ENCODE data around the gene UCK1. TPM values are rescaled to one million over a fixed set of nuclear protein-coding genes. Genes with fewer than 3 reads are reported as not detected.
"Not testable (repeated sequence)": the region's sequence is repeated elsewhere in the genome, so short reads cannot be mapped to it uniquely, and the experiment has no call there.

UCK1 gene
- total and polyA plus RNA-seq, 9 donors = 19.6 to 28.2 (median 25.4) TPM

- H3K36me3 ChIP-seq (ENCODE audit: control insufficient read depth, insufficient read depth, low read length) = peaks cover 93% of the 10 kb centered on the region
- 70% methylated on average over 9 of the region's 12 CpGs for WGBS (ENCODE audit: insufficient coverage)
- not testable (repeated sequence) for H3K27ac ChIP-seq (ENCODE audit: low read length)
Observed at GRCh38 chr9:131515559-131516031, 15.5 kb downstream of the UCK1 start.

GRCh38 chr9:131513177-131513576, 17.9 kb downstream of the UCK1 start:
- Histone ChIP-seq H3K4me3 (ENCODE audit: low read length) (no peak overlapping the region), H3K36me3 (ENCODE audit: control insufficient read depth, insufficient read depth, low read length) (peaks cover 88% of the 10 kb centered on the region), H3K27ac (ENCODE audit: low read length) (no peak overlapping the region), H3K4me1 (ENCODE audit: control insufficient read depth, insufficient read depth, low read length) (no peaks in the 10 kb centered on the region), H3K9me3 (replicated peaks; ENCODE audit: control insufficient read depth, low read depth, low read length) (no peaks in the 10 kb centered on the region), H3K27me3 (ENCODE audit: control insufficient read depth, insufficient read depth, low read length) (no peaks in the 10 kb centered on the region)
- DNase-seq = no peak
- 86% methylated on average over 13 of the region's 15 CpGs for WGBS (ENCODE audit: insufficient coverage)

More at GRCh38 chr9:131515559-131516031, 15.5 kb downstream of the UCK1 start:
- not testable (repeated sequence) for DNase-seq; H3K4me1 ChIP-seq (ENCODE audit: control insufficient read depth, insufficient read depth, low read length); H3K9me3 ChIP-seq (replicated peaks; ENCODE audit: control insufficient read depth, low read depth, low read length); H3K4me3 ChIP-seq (ENCODE audit: low read length); H3K27me3 ChIP-seq (ENCODE audit: control insufficient read depth, insufficient read depth, low read length)

DNA sequence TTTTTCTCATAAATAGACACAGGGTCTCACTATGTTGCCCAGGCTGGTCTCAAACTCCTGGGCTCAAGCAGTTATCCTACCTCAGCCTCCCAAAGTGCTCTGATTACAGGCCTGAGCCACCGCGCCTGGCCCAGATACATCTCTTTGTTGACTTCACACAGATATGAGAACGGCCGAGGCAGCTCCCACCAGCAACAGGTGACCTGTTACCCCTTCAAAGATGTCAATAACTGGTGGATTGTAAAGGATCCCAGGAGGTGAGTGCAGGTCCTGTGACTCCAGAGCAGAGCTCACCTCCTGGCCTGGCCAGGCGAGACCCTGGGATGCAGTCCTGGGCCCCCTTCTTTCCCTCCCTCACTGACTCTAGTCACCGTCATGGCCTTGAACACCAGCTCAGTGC, 19.2 kb downstream of the UCK1 start:
- DNase-seq = no peak
- H3K9me3 ChIP-seq (replicated peaks; ENCODE audit: control insufficient read depth, low read depth, low read length) = no peaks in the 10 kb centered on the region
- no peaks in the 10 kb centered on the region for H3K4me1 ChIP-seq (ENCODE audit: control insufficient read depth, insufficient read depth, low read length)
- no peak overlapping the region for H3K4me3 ChIP-seq (ENCODE audit: low read length)
- H3K27ac ChIP-seq (ENCODE audit: low read length) = no peak overlapping the region
- 98% methylated on average over 6 of the region's 6 CpGs for WGBS (ENCODE audit: insufficient coverage)
- no peaks in the 10 kb centered on the region for H3K27me3 ChIP-seq (ENCODE audit: control insufficient read depth, insufficient read depth, low read length)
- peaks cover 85% of the 10 kb centered on the region for H3K36me3 ChIP-seq (ENCODE audit: control insufficient read depth, insufficient read depth, low read length)

DNA sequence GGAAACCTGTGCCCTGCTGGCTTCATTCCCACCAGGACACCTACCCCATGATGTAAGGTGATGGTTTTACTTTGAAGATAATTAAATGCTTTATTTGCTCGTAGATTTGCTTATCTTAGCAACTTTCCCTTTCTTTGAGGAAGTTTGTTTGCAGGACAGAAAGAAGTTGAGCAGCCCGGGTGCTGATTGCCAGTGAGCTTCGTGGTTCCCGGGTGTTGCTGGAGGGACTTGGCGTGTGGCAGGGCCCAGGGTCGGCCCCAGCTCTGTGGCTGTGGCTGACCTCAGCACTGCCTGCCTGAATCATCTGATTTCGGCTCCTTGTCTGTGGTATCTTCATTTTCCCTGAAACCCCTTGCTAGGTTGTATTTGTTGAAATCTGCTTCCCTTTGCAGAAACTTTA, 19.6 kb downstream of the UCK1 start:
- H3K4me1 ChIP-seq (ENCODE audit: control insufficient read depth, insufficient read depth, low read length) = no peaks in the 10 kb centered on the region
- WGBS (ENCODE audit: insufficient coverage) = 83% methylated on average over 5 of the region's 7 CpGs
- no peak overlapping the region for H3K4me3 ChIP-seq (ENCODE audit: low read length)
- H3K36me3 ChIP-seq (ENCODE audit: control insufficient read depth, insufficient read depth, low read length) = peaks cover 80% of the 10 kb centered on the region
- no peaks in the 10 kb centered on the region for H3K9me3 ChIP-seq (replicated peaks; ENCODE audit: control insufficient read depth, low read depth, low read length)
- no peaks in the 10 kb centered on the region for H3K27me3 ChIP-seq (ENCODE audit: control insufficient read depth, insufficient read depth, low read length)
- H3K27ac ChIP-seq (ENCODE audit: low read length) = no peak overlapping the region
- DNase-seq = no peak

- H3K4me1 ChIP-seq (ENCODE audit: control insufficient read depth, insufficient read depth, low read length) = peaks cover 12% of the 10 kb centered on the region
- H3K9me3 ChIP-seq (replicated peaks; ENCODE audit: control insufficient read depth, low read depth, low read length) = no peaks in the 10 kb centered on the region
- H3K27ac ChIP-seq (ENCODE audit: low read length) = no peak overlapping the region
- DNase-seq = no peak
- peaks cover 2% of the 10 kb centered on the region for H3K27me3 ChIP-seq (ENCODE audit: control insufficient read depth, insufficient read depth, low read length)
- H3K36me3 ChIP-seq (ENCODE audit: control insufficient read depth, insufficient read depth, low read length) = peaks cover 35% of the 10 kb centered on the region
- no CpG with 5 or more reads among the region's 8 CpGs for WGBS (ENCODE audit: insufficient coverage)
- H3K4me3 ChIP-seq (ENCODE audit: low read length) = no peak overlapping the region
Observed at GRCh38 chr9:131505012-131505411, 26.1 kb downstream of the UCK1 start.

DNA sequence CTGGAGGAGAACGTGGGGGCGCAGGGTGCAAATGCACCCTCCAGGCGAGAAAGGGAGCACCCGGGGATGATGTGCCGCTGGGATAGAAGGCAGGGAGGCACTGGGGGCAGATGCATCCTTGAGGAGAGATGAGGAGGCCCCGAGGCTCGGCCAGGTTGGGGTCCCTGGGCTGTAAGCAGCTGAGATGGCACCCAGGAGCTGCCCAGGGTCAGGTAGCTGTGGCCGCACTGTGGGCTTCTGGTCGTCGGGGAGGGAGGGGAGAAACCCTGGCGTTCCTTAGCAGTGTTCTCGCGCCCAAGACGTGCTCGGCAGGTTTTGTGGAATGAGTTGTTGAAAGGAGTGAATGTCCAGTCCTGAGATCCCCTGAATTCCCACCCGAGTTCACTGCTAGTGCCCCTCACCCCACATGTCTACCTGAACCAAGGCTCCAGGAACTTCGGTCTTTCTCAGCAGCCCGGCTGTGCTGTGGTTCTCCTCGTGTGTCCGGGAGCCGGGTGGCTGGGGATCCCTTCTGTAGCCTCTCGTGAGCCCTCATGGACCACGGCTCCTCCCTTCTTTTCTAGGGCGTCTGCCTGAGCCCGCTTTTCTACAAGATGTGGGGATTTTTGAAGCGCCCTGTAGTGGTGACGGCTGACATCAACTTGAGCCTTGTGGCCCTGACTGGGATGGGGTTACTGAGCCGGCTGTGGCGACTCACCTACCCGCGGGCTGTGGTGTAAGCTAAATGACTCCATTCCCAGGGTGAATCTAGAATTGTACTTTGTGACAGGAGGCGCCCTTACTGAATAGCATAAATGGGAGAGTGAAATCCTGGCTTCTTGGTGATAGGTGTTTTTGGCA, 27.2 kb downstream of the UCK1 start:
- Histone ChIP-seq H3K27ac (ENCODE audit: low read length) (no peak overlapping the region), H3K36me3 (ENCODE audit: control insufficient read depth, insufficient read depth, low read length) (peaks cover 33% of the 10 kb centered on the region), H3K9me3 (replicated peaks; ENCODE audit: control insufficient read depth, low read depth, low read length) (no peaks in the 10 kb centered on the region), H3K27me3 (ENCODE audit: control insufficient read depth, insufficient read depth, low read length) (peaks cover 2% of the 10 kb centered on the region), H3K4me1 (ENCODE audit: control insufficient read depth, insufficient read depth, low read length) (peaks cover 12% of the 10 kb centered on the region), H3K4me3 (ENCODE audit: low read length) (peak overlapping the region; percentile 89)
- DNase-seq = no peak
- 19% methylated on average over 22 of the region's 32 CpGs for WGBS (ENCODE audit: insufficient coverage)

DNA sequence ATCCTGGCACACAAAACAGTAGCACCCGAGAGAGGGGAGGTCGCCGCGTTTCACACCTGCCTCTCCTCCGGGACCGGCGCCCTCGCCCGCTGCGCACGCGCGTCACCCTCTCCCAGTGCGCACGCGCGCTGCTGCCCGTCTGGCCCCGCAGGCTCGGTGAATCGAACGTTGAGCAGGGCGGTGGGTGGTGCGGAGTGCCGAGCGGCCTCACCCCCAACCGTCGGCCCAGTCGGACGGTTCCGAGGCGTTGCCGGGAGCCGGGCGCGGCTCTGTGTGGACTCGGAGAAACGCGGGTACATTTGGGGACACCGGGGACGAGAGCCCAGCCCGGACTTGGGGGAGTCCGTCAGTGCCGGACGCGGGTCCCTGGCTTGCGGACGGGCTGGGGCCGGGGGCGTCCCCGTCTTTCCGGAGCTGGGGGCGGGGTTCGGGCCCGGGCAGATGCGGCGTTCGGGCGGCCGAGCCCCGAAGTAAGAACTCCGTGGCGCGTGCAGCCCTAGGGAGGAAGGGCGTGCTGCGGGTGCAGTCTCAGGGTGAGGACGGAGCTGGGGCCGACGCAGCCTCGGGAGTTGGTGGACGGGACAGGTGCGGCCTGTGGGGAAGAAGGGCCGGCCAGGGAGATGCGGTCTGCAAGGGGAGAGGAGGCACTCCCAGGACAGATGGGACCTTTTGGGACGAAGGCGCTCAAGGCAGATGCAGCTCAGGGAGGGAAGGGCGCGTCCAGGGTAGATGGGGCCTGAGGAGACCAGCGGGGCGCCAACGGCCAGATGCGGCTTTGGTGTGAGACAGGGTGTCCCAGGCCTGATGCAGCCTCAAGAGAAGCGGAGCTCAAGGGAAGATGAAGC, 28.1 kb downstream of the UCK1 start, which contains the start of gene POMT1:
TSS of gene POMT1 (plus strand) at position 138 of the 845 bp plus-strand sequence. CDS start 1,301 bp downstream, outside the sequence.
- Histone ChIP-seq H3K4me1 (ENCODE audit: control insufficient read depth, insufficient read depth, low read length) (peaks cover 12% of the 10 kb centered on the region), H3K9me3 (replicated peaks; ENCODE audit: control insufficient read depth, low read depth, low read length) (no peaks in the 10 kb centered on the region), H3K4me3 (ENCODE audit: low read length) (peak within 1 kb of the TSS; percentile 89), H3K36me3 (ENCODE audit: control insufficient read depth, insufficient read depth, low read length) (peaks cover 39% of the 10 kb centered on the region), H3K27me3 (ENCODE audit: control insufficient read depth, insufficient read depth, low read length) (peaks cover 2% of the 10 kb centered on the region), H3K27ac (ENCODE audit: low read length) (peak within 1 kb of the TSS; percentile 71)
- DNase-seq = peak; percentile 93
- WGBS (ENCODE audit: insufficient coverage) = under 1% methylated on average over 82 of the region's 83 CpGs

GRCh38 chr9:131500939-131501541, 30.0 kb downstream of the UCK1 start:
- Histone ChIP-seq H3K4me1 (ENCODE audit: control insufficient read depth, insufficient read depth, low read length) (peaks cover 12% of the 10 kb centered on the region), H3K36me3 (ENCODE audit: control insufficient read depth, insufficient read depth, low read length) (peaks cover 48% of the 10 kb centered on the region), H3K27me3 (ENCODE audit: control insufficient read depth, insufficient read depth, low read length) (peaks cover 2% of the 10 kb centered on the region), H3K27ac (ENCODE audit: low read length) (no peak overlapping the region), H3K9me3 (replicated peaks; ENCODE audit: control insufficient read depth, low read depth, low read length) (no peaks in the 10 kb centered on the region), H3K4me3 (ENCODE audit: low read length) (no peak overlapping the region)
- DNase-seq = no peak
- 77% methylated on average over 4 of the region's 5 CpGs for WGBS (ENCODE audit: insufficient coverage)

DNA sequence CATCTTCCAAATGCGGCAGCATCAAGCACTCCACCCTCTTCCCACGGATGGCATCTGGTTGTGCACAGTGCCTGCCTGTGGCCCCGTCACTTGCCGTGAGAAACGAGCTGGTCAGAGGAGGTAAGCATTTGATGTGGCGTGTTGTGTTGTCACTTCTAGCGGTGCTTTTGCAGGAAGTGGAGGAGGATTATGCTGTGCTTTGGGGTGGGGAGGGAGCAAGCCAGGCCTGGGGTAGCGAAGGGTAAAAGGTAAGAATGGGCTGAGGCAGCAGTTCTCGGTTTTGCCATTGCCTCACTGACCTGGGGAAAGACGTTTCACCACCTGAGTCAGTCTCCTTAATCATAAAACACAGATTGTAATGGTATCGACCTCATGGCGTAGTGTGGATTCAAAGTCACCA, 30.7 kb downstream of the UCK1 start:
- no peak for DNase-seq
- Histone ChIP-seq H3K9me3 (replicated peaks; ENCODE audit: control insufficient read depth, low read depth, low read length) (no peaks in the 10 kb centered on the region), H3K27ac (ENCODE audit: low read length) (no peak overlapping the region), H3K4me3 (ENCODE audit: low read length) (no peak overlapping the region), H3K27me3 (ENCODE audit: control insufficient read depth, insufficient read depth, low read length) (peaks cover 2% of the 10 kb centered on the region), H3K36me3 (ENCODE audit: control insufficient read depth, insufficient read depth, low read length) (peaks cover 55% of the 10 kb centered on the region), H3K4me1 (ENCODE audit: control insufficient read depth, insufficient read depth, low read length) (peaks cover 12% of the 10 kb centered on the region)
- 84% methylated on average over 4 of the region's 12 CpGs for WGBS (ENCODE audit: insufficient coverage)
